NB4 (cell line): Measurements from ENCODE around the gene SEZ6L.

Experiments used
- MYC ChIP-seq: IDR thresholded peaks from 2 replicates; pipeline ENCODE4 v1.6.1; 2011; ENCODE audit warnings: low read depth, low read length
- TF ChIP-seq, protein P1 (sequence below): IDR thresholded peaks from one replicate; pipeline ENCODE4 v1.5.1; 2012; ENCODE audit warnings: low read depth, low read length

DNA sequence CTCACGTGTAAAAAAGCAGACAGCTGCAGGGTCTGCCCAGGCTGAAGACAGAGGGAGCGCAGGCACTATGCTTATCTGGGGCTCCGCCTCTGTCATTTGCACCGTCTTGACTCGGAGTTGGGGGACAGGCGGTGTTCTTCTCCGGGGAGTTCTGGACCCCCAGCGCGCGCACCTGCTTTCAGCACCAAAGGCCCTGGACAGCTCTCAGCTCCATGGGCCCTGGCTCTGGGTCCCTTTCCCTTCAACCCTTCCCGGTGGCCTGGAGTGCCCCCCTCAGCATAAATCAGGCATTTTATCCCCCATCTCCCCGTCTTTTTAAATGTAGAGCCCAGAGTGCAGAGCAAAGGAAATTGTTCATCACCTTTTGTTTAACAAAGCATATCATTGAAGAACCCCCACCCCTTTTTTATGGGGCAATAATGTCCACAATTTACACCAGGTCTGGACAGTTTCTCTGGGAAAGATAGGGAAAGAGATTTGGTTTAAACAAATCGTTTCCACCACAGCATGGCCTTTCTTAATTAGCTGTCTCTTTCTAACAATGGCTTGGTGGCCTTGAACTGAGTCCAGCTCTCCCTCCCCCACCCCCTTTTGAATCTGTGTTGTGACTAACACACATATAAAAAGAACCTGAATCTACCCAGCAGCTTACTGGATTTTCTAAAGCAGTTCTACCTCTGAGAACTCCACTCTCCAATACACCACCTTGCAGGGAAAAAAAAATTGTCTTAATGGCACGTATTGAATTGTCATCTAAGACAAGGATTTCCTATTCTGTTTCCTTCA, 1.7 kb downstream of the SEZ6L start:
- no peak for TF ChIP-seq MYC
- TF ChIP-seq, protein P1, sequence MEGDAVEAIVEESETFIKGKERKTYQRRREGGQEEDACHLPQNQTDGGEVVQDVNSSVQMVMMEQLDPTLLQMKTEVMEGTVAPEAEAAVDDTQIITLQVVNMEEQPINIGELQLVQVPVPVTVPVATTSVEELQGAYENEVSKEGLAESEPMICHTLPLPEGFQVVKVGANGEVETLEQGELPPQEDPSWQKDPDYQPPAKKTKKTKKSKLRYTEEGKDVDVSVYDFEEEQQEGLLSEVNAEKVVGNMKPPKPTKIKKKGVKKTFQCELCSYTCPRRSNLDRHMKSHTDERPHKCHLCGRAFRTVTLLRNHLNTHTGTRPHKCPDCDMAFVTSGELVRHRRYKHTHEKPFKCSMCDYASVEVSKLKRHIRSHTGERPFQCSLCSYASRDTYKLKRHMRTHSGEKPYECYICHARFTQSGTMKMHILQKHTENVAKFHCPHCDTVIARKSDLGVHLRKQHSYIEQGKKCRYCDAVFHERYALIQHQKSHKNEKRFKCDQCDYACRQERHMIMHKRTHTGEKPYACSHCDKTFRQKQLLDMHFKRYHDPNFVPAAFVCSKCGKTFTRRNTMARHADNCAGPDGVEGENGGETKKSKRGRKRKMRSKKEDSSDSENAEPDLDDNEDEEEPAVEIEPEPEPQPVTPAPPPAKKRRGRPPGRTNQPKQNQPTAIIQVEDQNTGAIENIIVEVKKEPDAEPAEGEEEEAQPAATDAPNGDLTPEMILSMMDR, result no peak
